Transverse colon (tissue), 4 donors: ENCODE measurements around the gene FAM161B. TPM values are rescaled to one million over a fixed set of nuclear protein-coding genes. Genes with fewer than 3 reads are reported as not detected.
"Not testable (repeated sequence)": the region's sequence is repeated elsewhere in the genome, so short reads cannot be mapped to it uniquely, and the experiment has no call there.

Experiments
- DNase-seq: peaks from one replicate; pipeline ENCODE4 v3.0.0-alpha.2; 2019
- H3K27ac ChIP-seq, 4 donors: fragments of 200-600 bp; sonication (generic); 2 replicates each; pipeline ENCODE4 v1.5.1; 2016 to 2018; ENCODE audit warnings: inconsistent platforms in 4 of 4
- H3K27me3 ChIP-seq: fragments of 200-600 bp; sonication (generic); 2 replicates; pipeline ENCODE4 v1.5.1; 2017; ENCODE audit warnings: inconsistent platforms
- H3K36me3 ChIP-seq, 4 donors: fragments of 200-600 bp; sonication (generic); 2 replicates each; pipeline ENCODE4 v1.5.1; 2017 to 2019; ENCODE audit warnings: inconsistent platforms in 4 of 4
- H3K4me1 ChIP-seq, 4 donors: fragments of 200-600 bp; sonication (generic); 2 replicates each; pipeline ENCODE4 v1.5.1; 2017 to 2020; ENCODE audit warnings: inconsistent platforms in 4 of 4
- H3K4me3 ChIP-seq, 4 donors: fragments of 200-600 bp; sonication (generic); 1 replicate in 1 of 4; 2 replicates in 3 of 4; pipeline versions ENCODE4 v1.5.1 to v1.6.1; 2017 to 2019; ENCODE audit warnings: inconsistent platforms in 4 of 4
- H3K9me3 ChIP-seq, 2 donors: fragments of 200-600 bp; sonication (generic); 2 replicates each; pipeline ENCODE4 v1.5.1; 2017 to 2019; ENCODE audit warnings: inconsistent platforms in 2 of 2
- CTCF ChIP-seq, 5 experiments: fragments of 200-600 bp in 3 of 5; fragments of 450-650 bp in 2 of 5; sonication (generic) in 3 of 5; IDR thresholded peaks; 1 replicate in 2 of 5; 2 replicates in 3 of 5; pipeline ENCODE4 v1.5.1; 2016 to 2017; ENCODE audit warnings: antibody characterized with exemption in 5 of 5, inconsistent platforms in 3 of 5, mild to moderate bottlenecking in 2 of 5, moderate library complexity in 1 of 5
- EP300 ChIP-seq: sonication (generic); formaldehyde crosslinking; IDR thresholded peaks from one replicate; pipeline ENCODE4 v1.6.1; 2017; ENCODE audit warnings: antibody characterized with exemption, low read depth
- POLR2A ChIP-seq: fragments of 450-650 bp; IDR thresholded peaks from one replicate; pipeline ENCODE4 v1.6.1; 2016; ENCODE audit warnings: antibody characterized with exemption, mild to moderate bottlenecking, moderate library complexity
- POLR2AphosphoS5 ChIP-seq, 3 donors: sonication (generic); formaldehyde crosslinking; IDR thresholded peaks; one replicate each; pipeline ENCODE4 v1.6.1; 2016; ENCODE audit warnings: antibody characterized with exemption in 3 of 3
- WGBS, 2 donors: methylation state at CpG; one replicate each; pipeline ENCODE4 v1.1.5; 2018; ENCODE audit warnings: low coverage in 1 of 2; 5-methylcytosine and 5-hydroxymethylcytosine counted together
- in situ Hi-C, 4 donors: fragments of 200-750 bp; cut with MboI; loops; one replicate each; pipeline versions ENCODE4 v1.15.0 to v1.15.1; 2017; ENCODE audit warnings: low sequenced_read_pairs in 3 of 4, low pct_ligation_motif_present in 1 of 4, low pct_unique_long_range_greater_than_20kb in 1 of 4
- intact Hi-C: fragments of 100-400 bp; cut with DNase I; formaldehyde crosslinking; loops from one replicate; pipeline ENCODE4 v1.15.1; 2023; ENCODE audit warnings: low total_unique reads
- total RNA-seq, 4 donors: library from RNA; depleted of rRNA; stranded (reverse); fragments of >200 nt; gene quantifications; one replicate each; pipeline ENCODE4 v1.1.0, GENCODE V29; 2016

Gene FAM161B
- total RNA-seq, 4 donors from 2014 or later: 2.4 to 7.2 (median 4.8) TPM

GRCh38 chr14:73895939-73896338 is 54.0 kb downstream of the FAM161B start:
- DNase-seq: no peak
- Histone ChIP-seq H3K4me3 (no peak overlapping the region), H3K4me1 (peaks cover 0 to 6% (median 0%) of the 10 kb centered on the region in 4 donors), H3K27ac (no peak overlapping the region), H3K9me3 (no peaks in the 10 kb centered on the region), H3K36me3 (peaks cover 0 to 73% (median 25%) of the 10 kb centered on the region in 4 donors), H3K27me3 (no peaks in the 10 kb centered on the region)
- no peak for TF ChIP-seq EP300
- no peak for TF ChIP-seq POLR2AphosphoS5 (IDR thresholded peaks at IDR 0.05)
- TF ChIP-seq POLR2A: no peak
- no peak for TF ChIP-seq CTCF (IDR thresholded peaks at IDR 0.05)
- in situ Hi-C loops (no loop called here), intact Hi-C loops (no loop called here)
- 64% methylated on average over 1 of the region's 1 CpG; no CpG with 5 or more reads in 1 of the 2 donors for WGBS, 2 donors

- H3K27ac ChIP-seq, H3K9me3 ChIP-seq, H3K4me1 ChIP-seq, H3K4me3 ChIP-seq, in situ Hi-C loops, DNase-seq, H3K27me3 ChIP-seq, intact Hi-C loops: not testable (repeated sequence)
- H3K36me3 ChIP-seq: peaks cover 0 to 60% (median 25%) of the 10 kb centered on the region in 4 donors
- WGBS, 2 donors: 96% methylated on average over 6 of the region's 6 CpGs; no CpG with 5 or more reads in 1 of the 2 donors
Observed at GRCh38 chr14:73894180-73894687, 55.7 kb downstream of the FAM161B start.

GRCh38 chr14:73889376-73889775 is 60.5 kb downstream of the FAM161B start:
- in situ Hi-C loops: no loop called here
- WGBS, 2 donors: 76 to 77% methylated on average over 5 of the region's 5 CpGs
- Histone ChIP-seq H3K4me3 (no peak overlapping the region), H3K4me1 (peaks cover 6 to 30% (median 23%) of the 10 kb centered on the region in 4 donors), H3K36me3 (peaks cover 0 to 12% (median 3%) of the 10 kb centered on the region in 4 donors), H3K9me3 (no peaks in the 10 kb centered on the region), H3K27me3 (no peaks in the 10 kb centered on the region), H3K27ac (no peak overlapping the region)
- intact Hi-C loops: no loop called here
- DNase-seq: no peak
- TF ChIP-seq CTCF (IDR thresholded peaks at IDR 0.05) (no peak), POLR2A (no peak), EP300 (no peak), POLR2AphosphoS5 (IDR thresholded peaks at IDR 0.05) (no peak)

- DNase-seq: no peak
- H3K27me3 ChIP-seq: no peaks in the 10 kb centered on the region
- H3K36me3 ChIP-seq: peaks cover 0 to 8% (median 1%) of the 10 kb centered on the region in 4 donors
- peaks cover 6 to 30% (median 23%) of the 10 kb centered on the region in 4 donors for H3K4me1 ChIP-seq
- H3K4me3 ChIP-seq: no peak overlapping the region
- no peak for TF ChIP-seq CTCF (IDR thresholded peaks at IDR 0.05)
- no peak for TF ChIP-seq POLR2AphosphoS5 (IDR thresholded peaks at IDR 0.05)
- no peak for TF ChIP-seq EP300
- no peak for TF ChIP-seq POLR2A
- in situ Hi-C loops (no loop called here), intact Hi-C loops (no loop called here)
- WGBS, 2 donors: 92 to 100% methylated on average over 1 to 2 of the region's 2 CpGs
- H3K27ac ChIP-seq: peak overlapping the region in 1 of 4 donors; percentile 97
- H3K9me3 ChIP-seq: no peaks in the 10 kb centered on the region
Observed at GRCh38 chr14:73888971-73889370, 60.9 kb downstream of the FAM161B start.

- Histone ChIP-seq H3K27ac (peak overlapping the region in 2 of 4 donors; percentile 95 to 97), H3K4me3 (peak overlapping the region in 1 of 4 donors; percentile 94), H3K9me3 (no peaks in the 10 kb centered on the region), H3K27me3 (no peaks in the 10 kb centered on the region), H3K4me1 (peaks cover 6 to 30% (median 23%) of the 10 kb centered on the region in 4 donors), H3K36me3 (peaks cover 0 to 3% (median 0%) of the 10 kb centered on the region in 4 donors)
- intact Hi-C loops: no loop called here
- no peak for DNase-seq
- in situ Hi-C loops: no loop called here
- no peak for TF ChIP-seq EP300
- no peak for TF ChIP-seq CTCF (IDR thresholded peaks at IDR 0.05)
- TF ChIP-seq POLR2AphosphoS5 (IDR thresholded peaks at IDR 0.05): no peak
- WGBS, 2 donors: 40 to 42% methylated on average over 3 of the region's 3 CpGs
Observed at GRCh38 chr14:73888460-73888725, 61.5 kb downstream of the FAM161B start.
